ENCODE results near the gene AFAP1. TPM values are rescaled to one million over a fixed set of nuclear protein-coding genes. Genes with fewer than 3 reads are reported as not detected.

Gene AFAP1
- total RNA-seq, 1 experiment from 2014 or later = 94.7 TPM

GRCh38 chr4:7797330-7797729 lies 142.3 kb downstream of the AFAP1 start:
- peaks cover 42% of the 10 kb centered on the region for H3K36me3 ChIP-seq (ENCODE audit: control insufficient read depth, insufficient read depth, low read length)
- no peaks in the 10 kb centered on the region for H3K9me3 ChIP-seq (ENCODE audit: control insufficient read depth, insufficient read depth, low read depth, low read length)
- no peak for DNase-seq (ENCODE audit: low read depth, low spot score)
- ChIA-PET CTCF (no interaction called here), POLR2A (interaction anchor here (0.6 kb wide), 1 partner anchor 492 kb away, joined by 4 read pairs; no protein-coding TSS in a partner anchor)
- no peak for ATAC-seq
- H3K4me3 ChIP-seq (ENCODE audit: low read depth in 2 of 2, low read length in 2 of 2) = no peak overlapping the region
- H3K27ac ChIP-seq (ENCODE audit: low read length) = no peak overlapping the region
- no peaks in the 10 kb centered on the region; the same call in 1 of the 2 replicates for H3K4me1 ChIP-seq (ENCODE audit: control insufficient read depth, insufficient read depth, low read length)
- in situ Hi-C loops (cut with HindIII; ENCODE audit: low pct_unique_long_range_greater_than_20kb, low sequenced_read_pairs) = no loop called here
- TF ChIP-seq SIN3A (IDR thresholded peaks at IDR 0.05; ENCODE audit: borderline replicate concordance, insufficient read depth, low read depth, low read length) (no peak), POLR2AphosphoS5 (IDR thresholded peaks at IDR 0.05; ENCODE audit: low read depth, low read length) (no peak), TCF7L2 (IDR thresholded peaks at IDR 0.05; ENCODE audit: low read depth, low read length) (no peak)
- TF ChIP-seq, protein P1, sequence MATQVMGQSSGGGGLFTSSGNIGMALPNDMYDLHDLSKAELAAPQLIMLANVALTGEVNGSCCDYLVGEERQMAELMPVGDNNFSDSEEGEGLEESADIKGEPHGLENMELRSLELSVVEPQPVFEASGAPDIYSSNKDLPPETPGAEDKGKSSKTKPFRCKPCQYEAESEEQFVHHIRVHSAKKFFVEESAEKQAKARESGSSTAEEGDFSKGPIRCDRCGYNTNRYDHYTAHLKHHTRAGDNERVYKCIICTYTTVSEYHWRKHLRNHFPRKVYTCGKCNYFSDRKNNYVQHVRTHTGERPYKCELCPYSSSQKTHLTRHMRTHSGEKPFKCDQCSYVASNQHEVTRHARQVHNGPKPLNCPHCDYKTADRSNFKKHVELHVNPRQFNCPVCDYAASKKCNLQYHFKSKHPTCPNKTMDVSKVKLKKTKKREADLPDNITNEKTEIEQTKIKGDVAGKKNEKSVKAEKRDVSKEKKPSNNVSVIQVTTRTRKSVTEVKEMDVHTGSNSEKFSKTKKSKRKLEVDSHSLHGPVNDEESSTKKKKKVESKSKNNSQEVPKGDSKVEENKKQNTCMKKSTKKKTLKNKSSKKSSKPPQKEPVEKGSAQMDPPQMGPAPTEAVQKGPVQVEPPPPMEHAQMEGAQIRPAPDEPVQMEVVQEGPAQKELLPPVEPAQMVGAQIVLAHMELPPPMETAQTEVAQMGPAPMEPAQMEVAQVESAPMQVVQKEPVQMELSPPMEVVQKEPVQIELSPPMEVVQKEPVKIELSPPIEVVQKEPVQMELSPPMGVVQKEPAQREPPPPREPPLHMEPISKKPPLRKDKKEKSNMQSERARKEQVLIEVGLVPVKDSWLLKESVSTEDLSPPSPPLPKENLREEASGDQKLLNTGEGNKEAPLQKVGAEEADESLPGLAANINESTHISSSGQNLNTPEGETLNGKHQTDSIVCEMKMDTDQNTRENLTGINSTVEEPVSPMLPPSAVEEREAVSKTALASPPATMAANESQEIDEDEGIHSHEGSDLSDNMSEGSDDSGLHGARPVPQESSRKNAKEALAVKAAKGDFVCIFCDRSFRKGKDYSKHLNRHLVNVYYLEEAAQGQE (IDR thresholded peaks at IDR 0.05; ENCODE audit: insufficient read depth in 1 of 2, low read depth in 2 of 2, low read length in 1 of 2) = no peak
- TF ChIP-seq, protein P2, sequence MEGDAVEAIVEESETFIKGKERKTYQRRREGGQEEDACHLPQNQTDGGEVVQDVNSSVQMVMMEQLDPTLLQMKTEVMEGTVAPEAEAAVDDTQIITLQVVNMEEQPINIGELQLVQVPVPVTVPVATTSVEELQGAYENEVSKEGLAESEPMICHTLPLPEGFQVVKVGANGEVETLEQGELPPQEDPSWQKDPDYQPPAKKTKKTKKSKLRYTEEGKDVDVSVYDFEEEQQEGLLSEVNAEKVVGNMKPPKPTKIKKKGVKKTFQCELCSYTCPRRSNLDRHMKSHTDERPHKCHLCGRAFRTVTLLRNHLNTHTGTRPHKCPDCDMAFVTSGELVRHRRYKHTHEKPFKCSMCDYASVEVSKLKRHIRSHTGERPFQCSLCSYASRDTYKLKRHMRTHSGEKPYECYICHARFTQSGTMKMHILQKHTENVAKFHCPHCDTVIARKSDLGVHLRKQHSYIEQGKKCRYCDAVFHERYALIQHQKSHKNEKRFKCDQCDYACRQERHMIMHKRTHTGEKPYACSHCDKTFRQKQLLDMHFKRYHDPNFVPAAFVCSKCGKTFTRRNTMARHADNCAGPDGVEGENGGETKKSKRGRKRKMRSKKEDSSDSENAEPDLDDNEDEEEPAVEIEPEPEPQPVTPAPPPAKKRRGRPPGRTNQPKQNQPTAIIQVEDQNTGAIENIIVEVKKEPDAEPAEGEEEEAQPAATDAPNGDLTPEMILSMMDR (IDR thresholded peaks at IDR 0.05) = no peak
- intact Hi-C loops (cut with micrococcal nuclease; ENCODE audit: unreplicated experiment) = no loop called here
- BruUV-seq (replicated peaks) = no TSS peak
- H3K27me3 ChIP-seq (ENCODE audit: control insufficient read depth, insufficient read depth, low read length) = no peaks in the 10 kb centered on the region

GRCh38 chr4:7795983-7796382 lies 143.7 kb downstream of the AFAP1 start:
- Histone ChIP-seq H3K9me3 (ENCODE audit: control insufficient read depth, insufficient read depth, low read depth, low read length) (no peaks in the 10 kb centered on the region), H3K27ac (ENCODE audit: low read length) (no peak overlapping the region), H3K4me3 (ENCODE audit: low read depth in 2 of 2, low read length in 2 of 2) (no peak overlapping the region), H3K27me3 (ENCODE audit: control insufficient read depth, insufficient read depth, low read length) (no peaks in the 10 kb centered on the region), H3K4me1 (ENCODE audit: control insufficient read depth, insufficient read depth, low read length) (peaks cover 6% of the 10 kb centered on the region; the same call in 1 of the 2 replicates), H3K36me3 (ENCODE audit: control insufficient read depth, insufficient read depth, low read length) (peaks cover 42% of the 10 kb centered on the region)
- in situ Hi-C loops (cut with HindIII; ENCODE audit: low pct_unique_long_range_greater_than_20kb, low sequenced_read_pairs) = no loop called here
- POLR2A ChIA-PET = no interaction called here
- no peak for ATAC-seq
- intact Hi-C loops (cut with micrococcal nuclease; ENCODE audit: unreplicated experiment) = no loop called here
- TF ChIP-seq, protein P1 (IDR thresholded peaks at IDR 0.05; ENCODE audit: insufficient read depth in 1 of 2, low read depth in 2 of 2, low read length in 1 of 2) = no peak
- CTCF ChIA-PET = no interaction called here
- BruUV-seq (replicated peaks) = no TSS peak
- no peak for DNase-seq (ENCODE audit: low read depth, low spot score)
